HG03457 (cell line): ENCODE measurements around the gene DNMT3A.

Source experiments
- ATAC-seq: cut with Tn5 transposase; IDR thresholded peaks from one replicate; pipeline ENCODE4 v1.9.1; 2021; ENCODE audit warnings: moderate number of reproducible peaks; ENCODE audit not compliant: unreplicated experiment

Gene DNMT3A

DNA sequence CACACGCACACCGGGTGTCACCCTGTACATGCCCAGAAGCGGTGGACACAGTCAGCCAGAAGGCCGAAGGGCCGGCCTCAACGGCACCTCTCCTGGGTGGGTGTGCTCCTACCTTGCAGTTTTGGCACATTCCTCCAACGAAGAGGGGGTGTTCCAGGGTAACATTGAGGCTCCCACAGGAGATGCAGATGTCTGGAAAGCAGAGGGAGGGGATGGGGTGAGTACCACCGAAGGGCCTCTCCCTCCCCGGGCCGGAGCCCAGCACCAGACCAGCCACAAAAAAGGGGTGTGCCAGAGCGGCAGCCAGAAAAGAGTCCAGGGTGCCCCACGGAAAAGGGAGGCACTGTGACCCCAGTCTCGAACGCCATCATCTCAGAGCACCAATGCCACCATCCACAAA is 96.6 kb downstream of the DNMT3A start:
- ATAC-seq: no peak

DNA sequence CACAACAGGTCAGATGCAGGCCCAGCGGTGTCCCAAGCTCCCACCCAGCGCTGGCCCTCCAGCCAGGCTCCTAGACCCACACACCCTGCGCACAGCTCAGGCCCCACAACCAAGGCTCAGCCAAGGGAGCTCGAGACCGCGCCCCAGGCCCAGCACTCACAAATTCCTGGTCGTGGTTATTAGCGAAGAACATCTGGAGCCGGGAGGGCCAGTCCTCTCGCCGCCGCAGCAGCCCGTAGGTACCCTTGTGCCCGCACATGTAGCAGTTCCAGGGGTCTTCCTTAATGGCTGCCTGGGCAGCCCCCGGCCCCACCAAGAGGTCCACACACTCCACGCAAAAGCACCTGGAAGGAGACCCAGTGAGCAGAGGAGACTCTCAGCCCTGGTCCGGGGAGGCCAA is 97.7 kb downstream of the DNMT3A start:
- no peak for ATAC-seq

DNA sequence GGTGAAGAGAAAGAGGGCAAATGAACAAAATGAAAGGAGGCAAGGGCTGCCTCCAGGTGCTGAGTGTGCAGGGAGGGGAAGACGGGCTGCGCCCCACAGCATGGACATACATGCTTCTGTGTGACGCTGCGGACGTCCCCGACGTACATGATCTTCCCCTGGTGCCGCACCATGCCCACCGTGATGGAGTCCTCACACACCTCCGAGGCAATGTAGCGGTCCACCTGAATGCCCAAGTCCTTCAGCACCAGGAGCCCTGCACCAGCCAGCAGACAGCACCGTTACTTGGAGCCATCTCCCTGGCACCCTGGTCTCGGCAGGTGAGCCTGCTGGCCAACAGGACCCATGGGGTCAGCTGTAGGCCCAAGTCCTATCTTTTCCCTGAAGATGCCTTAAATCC is 100.3 kb downstream of the DNMT3A start:
- ATAC-seq: no peak

- no peak for ATAC-seq
These were observed 101.1 kb downstream of the DNMT3A start for GRCh38 chr2:25240636-25241035.

DNA sequence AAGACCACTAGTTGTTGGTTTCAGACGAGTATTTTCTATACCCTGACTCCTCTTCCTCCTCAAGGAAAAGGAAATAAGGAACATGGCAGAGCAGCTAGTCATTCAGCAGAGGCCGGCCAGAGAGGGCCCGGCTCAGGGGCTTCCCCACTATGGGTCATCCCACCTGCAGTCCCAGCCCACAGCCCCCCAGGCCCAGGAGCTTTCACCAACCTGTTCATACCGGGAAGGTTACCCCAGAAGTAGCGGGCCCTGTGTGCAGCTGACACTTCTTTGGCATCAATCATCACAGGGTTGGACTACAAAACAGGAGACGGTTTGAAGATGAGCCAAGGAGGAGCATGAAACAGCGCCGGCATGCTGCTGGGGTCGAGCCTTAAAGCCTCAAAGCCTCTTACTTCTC is 102.8 kb downstream of the DNMT3A start:
- no peak for ATAC-seq

DNA sequence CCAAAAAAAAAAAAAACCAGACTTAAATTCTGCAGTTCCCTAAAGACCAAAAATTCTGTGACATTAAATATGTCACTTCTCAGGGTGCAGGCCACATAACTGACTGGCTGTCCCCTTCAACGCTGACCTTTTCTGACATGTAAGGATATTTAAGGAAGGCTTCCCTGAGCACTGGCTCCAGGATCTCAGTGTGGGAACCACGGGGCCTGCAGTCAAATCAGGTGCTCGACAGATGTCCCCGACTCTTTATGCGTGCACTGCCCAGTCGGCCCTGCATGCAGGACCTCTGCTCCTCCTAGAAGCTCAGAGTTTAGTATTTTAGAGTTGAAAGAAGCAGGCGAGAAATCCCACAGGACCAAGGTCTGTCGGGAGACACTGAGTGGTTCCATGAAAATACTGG is 104.0 kb downstream of the DNMT3A start:
- ATAC-seq: no peak

- no peak for ATAC-seq
These were observed 105.0 kb downstream of the DNMT3A start for GRCh38 chr2:25236736-25237135.

DNA sequence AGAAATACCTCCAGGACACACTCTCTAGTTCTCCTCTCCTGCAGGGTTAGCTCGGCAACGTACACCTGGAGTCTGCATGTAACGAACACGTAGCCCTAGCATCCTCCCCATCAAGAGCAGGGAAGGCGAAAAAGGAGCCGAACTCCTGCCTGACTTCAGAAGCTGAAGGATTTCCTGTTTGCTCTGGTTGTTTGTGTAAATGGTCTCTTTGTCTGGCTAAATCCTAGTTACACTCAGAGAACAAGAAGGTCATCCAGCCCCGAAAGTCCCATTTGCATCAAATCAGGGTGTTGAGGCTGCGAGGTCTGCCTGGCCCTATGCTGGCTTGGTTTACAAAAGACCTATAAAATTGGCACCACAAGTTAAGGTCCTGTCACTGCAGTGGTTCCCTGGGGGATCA is 107.0 kb downstream of the DNMT3A start:
- no peak for ATAC-seq

- ATAC-seq: no peak
These were observed 107.7 kb downstream of the DNMT3A start for GRCh38 chr2:25233916-25234605.

GRCh38 chr2:25232248-25232825 is 109.4 kb downstream of the DNMT3A start:
- ATAC-seq: no peak

DNA sequence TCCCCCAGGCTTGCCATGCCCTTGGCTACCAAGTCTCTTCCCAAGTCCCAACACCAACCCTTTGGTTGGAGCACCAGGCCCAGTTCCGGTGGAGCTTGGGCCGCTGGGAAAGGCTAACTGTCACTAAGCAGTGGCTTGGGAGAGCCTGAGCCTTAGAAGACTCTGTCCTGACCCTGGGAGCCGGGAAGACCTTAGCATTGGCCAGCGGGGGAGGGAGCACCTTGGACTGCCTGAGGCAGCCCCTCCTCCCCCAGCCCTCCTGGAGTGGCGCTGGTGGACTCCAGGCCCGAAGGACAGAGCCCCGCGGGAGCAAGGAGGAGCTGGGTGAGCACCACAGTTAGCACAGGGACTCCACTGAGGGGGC is 110.8 kb downstream of the DNMT3A start:
- ATAC-seq: no peak

- no peak for ATAC-seq
These were observed 111.4 kb downstream of the DNMT3A start for GRCh38 chr2:25230198-25230947.

GRCh38 chr2:25229279-25230197 is 112.2 kb downstream of the DNMT3A start:
- no peak for ATAC-seq

DNA sequence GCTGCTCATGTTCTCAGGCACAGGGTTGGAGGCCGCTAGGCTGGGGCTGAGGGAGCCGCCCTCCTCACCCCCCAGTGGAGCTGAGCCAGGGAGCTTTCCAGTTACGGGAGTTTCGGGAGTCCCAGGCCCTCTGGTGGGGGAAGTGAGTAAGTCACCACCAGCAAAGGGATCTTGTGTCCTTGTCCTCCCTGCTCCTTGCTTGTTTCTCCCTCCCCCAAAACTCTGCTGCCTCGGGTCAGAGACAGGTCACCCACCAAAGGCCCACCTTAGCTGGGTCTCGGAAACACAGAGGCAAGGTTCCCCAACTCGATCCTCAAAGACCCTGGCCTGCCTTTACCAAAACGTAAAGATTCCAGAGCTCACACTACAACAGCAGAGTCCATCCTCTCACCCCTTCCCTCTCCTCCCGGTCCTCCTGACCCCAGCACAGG is 112.9 kb downstream of the DNMT3A start:
- no peak for ATAC-seq

DNA sequence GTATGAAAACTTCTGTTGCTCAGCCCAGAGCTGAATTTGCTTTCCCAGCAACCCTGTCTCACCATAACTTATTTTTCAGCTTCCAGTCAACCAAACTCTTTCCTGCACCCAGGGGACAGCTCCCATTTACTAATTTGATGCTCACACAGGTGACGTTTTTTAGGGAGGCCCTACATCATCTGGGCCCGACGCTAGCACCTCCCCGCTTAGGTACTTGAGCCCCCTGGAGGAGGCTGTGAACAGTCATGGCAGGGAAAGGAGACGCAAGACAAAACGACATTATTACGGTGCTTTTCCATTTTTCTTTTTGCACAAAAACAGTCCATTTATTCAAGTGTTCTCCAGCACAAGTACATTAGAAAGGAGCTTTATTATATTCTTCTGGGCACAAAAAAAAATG is 114.1 kb downstream of the DNMT3A start:
- ATAC-seq: no peak

- ATAC-seq: no peak
These were observed 114.9 kb downstream of the DNMT3A start for GRCh38 chr2:25226827-25227226.

- ATAC-seq: no peak
These were observed 119.1 kb downstream of the DNMT3A start for GRCh38 chr2:25222477-25223121.

DNA sequence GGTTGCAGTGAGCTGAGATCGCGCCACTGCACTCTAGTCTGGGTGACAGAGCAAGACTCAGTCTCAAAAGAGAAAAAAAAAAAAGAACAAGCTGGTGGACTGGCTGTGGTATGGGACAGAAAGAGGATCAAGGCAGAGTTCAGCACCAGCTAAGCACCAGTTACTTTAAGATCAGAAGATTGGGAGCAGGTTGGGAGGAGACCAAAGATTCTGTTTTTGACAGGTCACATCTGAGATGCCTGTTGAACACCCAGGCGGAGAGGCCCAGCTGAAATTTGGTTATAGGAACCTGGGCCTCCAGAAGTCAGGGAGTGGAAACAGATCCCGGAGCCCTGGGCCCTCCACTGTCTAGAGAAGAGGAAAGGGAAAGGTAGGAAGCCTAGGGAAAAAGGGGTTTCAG is 120.1 kb downstream of the DNMT3A start:
- ATAC-seq: no peak

DNA sequence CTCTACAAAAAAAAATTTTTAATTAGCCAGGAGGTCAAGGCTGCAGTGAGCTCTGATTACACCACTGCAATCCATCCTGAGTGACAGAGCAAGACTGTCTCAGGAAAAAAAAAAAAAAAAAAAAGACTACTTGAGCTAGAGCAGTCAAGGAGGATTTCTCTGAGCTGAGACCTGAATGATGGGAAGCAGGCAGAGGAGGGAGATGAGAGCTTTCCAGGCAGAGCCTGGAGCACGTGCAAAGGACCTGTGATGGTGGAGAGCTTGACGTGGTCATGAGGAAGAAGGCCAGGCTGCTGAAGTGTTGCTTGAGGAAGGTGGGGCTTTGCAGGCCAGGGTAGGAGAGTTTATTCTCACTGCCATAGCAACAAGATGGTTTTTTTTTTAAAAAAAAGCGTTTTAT is 121.4 kb downstream of the DNMT3A start:
- no peak for ATAC-seq

DNA sequence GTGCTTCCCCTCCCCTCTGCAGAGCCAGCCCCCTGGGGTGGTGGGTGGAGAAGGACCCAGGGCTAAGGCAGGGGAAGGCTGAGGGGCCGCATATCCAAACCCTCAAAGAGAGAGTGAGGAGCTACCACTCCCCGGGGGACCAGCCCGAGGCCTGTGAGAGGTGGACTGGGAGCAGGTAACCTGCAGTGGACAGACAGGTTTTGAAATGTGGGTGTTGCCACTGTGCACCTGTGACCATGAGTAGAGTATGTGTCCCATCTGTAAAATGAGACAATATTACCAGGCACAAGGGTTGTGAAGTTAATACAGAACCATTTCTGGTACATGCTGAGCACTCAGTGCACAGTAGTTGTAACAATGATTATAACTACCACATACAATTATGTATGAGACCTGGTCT is 122.1 kb downstream of the DNMT3A start:
- no peak for ATAC-seq

GRCh38 chr2:25218100-25218499 is 123.6 kb downstream of the DNMT3A start:
- ATAC-seq: no peak
